GM21367 (cell line): ENCODE results near the gene NES.

Experiments
- ATAC-seq: cut with Tn5 transposase; IDR thresholded peaks from one replicate; pipeline ENCODE4 v1.9.1; 2021; ENCODE audit not compliant: unreplicated experiment

The NES gene

GRCh38 chr1:156705321-156705917, 28.2 kb upstream of the NES start, which contains the start of gene CRABP2:
Gene CRABP2 (minus strand): TSS chr1:156705583. CDS start chr1:156705446, 137 bp downstream.
- ATAC-seq: no peak

- ATAC-seq: no peak
These were observed 27.7 kb upstream of the NES start for GRCh38 chr1:156704930-156705320.

- no peak for ATAC-seq
These were observed 27.0 kb upstream of the NES start for GRCh38 chr1:156704166-156704711.

- no peak for ATAC-seq
These were observed 26.5 kb upstream of the NES start for GRCh38 chr1:156703741-156704140.

- ATAC-seq: no peak
These were observed 26.1 kb upstream of the NES start for GRCh38 chr1:156703336-156703735.

- ATAC-seq: no peak
These were observed 23.7 kb upstream of the NES start for GRCh38 chr1:156700736-156701531.

GRCh38 chr1:156698995-156699394, 21.8 kb upstream of the NES start:
- ATAC-seq: no peak

GRCh38 chr1:156697481-156697880, 20.3 kb upstream of the NES start:
- ATAC-seq: no peak

GRCh38 chr1:156696755-156697154, 19.5 kb upstream of the NES start:
- ATAC-seq: no peak

- ATAC-seq: no peak
These were observed 17.4 kb upstream of the NES start for GRCh38 chr1:156694690-156694962.

- ATAC-seq: no peak
These were observed 16.9 kb upstream of the NES start for GRCh38 chr1:156693848-156694689.

- ATAC-seq: no peak
These were observed 16.0 kb upstream of the NES start for GRCh38 chr1:156692925-156693847.

GRCh38 chr1:156692441-156692924, 15.3 kb upstream of the NES start:
- no peak for ATAC-seq

GRCh38 chr1:156691665-156692440, 14.6 kb upstream of the NES start:
- ATAC-seq: no peak

GRCh38 chr1:156691191-156691590, 14.0 kb upstream of the NES start:
- no peak for ATAC-seq

- ATAC-seq: no peak
These were observed 13.4 kb upstream of the NES start for GRCh38 chr1:156690675-156691036.

- ATAC-seq: no peak
These were observed 12.9 kb upstream of the NES start for GRCh38 chr1:156689953-156690674.

- ATAC-seq: no peak
These were observed 12.1 kb upstream of the NES start for GRCh38 chr1:156689035-156689952.
